MM.1S (cell line): ENCODE results near the gene ZNF267.

Experiments used
- CTCF ChIP-seq: fragments of 300-600 bp; sonication (generic); IDR thresholded peaks from 2 replicates; pipeline ENCODE4 v1.5.1; 2016; ENCODE audit warnings: antibody characterized with exemption, low read length, mixed read lengths
- EZH2 ChIP-seq: fragments of 300-600 bp; sonication (generic); optimal IDR thresholded peaks from 2 replicates; pipeline ENCODE3; 2017; ENCODE audit warnings: low read depth, mild to moderate bottlenecking, antibody characterized with exemption, low read length, mixed read lengths
- EZH2phosphoT487 ChIP-seq: fragments of 300-600 bp; sonication (generic); IDR thresholded peaks from 2 replicates; pipeline ENCODE4 v1.6.1; 2018; ENCODE audit warnings: antibody characterized with exemption, low read length

GRCh38 chr16:31833047-31833446 is 40.6 kb upstream of the ZNF267 start:
- TF ChIP-seq EZH2phosphoT487 (no peak), EZH2 (no peak), CTCF (no peak)
